Activated B cell treated with CpG ODN at 0.5 μM for 24 hours (primary cell): Measurements from ENCODE around the gene CARM1. TPM values are rescaled to one million over a fixed set of nuclear protein-coding genes. Genes with fewer than 3 reads are reported as not detected.
"Not testable (repeated sequence)": the region's sequence is repeated elsewhere in the genome, so short reads cannot be mapped to it uniquely, and the experiment has no call there.

Source experiments
- ATAC-seq: fragments of 200-7000 bp; cut with Tn5 transposase; one replicate; pipeline ENCODE4 v1.10.0; 2021; ENCODE audit warnings: low read depth, mild to moderate bottlenecking, moderate library complexity
- CTCF ChIA-PET: fragments of 350-600 bp; sonication (Branson Sonifier 250); formaldehyde crosslinking; loops from one replicate; lab custom pipeline; 2021; ENCODE audit warnings: antibody characterized with exemption; lab: Charles Lee
- POLR2A ChIA-PET: fragments of 350-600 bp; sonication (Branson Sonifier 250); formaldehyde crosslinking; loops from one replicate; lab custom pipeline; 2021; ENCODE audit warnings: antibody characterized with exemption; lab: Charles Lee
- DNase-seq: peaks from one replicate; pipeline ENCODE4 v3.0.0; 2022
- H3K27ac Mint-ChIP-seq: one replicate; pipeline ENCODE4 v1.8.0; 2020; ENCODE audit warnings: mixed read lengths
- H3K27me3 Mint-ChIP-seq: one replicate; pipeline ENCODE4 v1.8.0; 2021; ENCODE audit warnings: mixed read lengths
- H3K36me3 Mint-ChIP-seq: one replicate; pipeline ENCODE4 v1.8.0; 2021; ENCODE audit warnings: low read depth, mixed read lengths
- H3K4me1 Mint-ChIP-seq: one replicate; pipeline ENCODE4 v1.8.0; 2021; ENCODE audit warnings: mixed read lengths
- H3K4me3 Mint-ChIP-seq: one replicate; pipeline ENCODE4 v1.8.0; 2020; ENCODE audit warnings: mild to moderate bottlenecking, mixed read lengths
- H3K9me3 Mint-ChIP-seq: one replicate; pipeline ENCODE4 v1.8.0; 2020; ENCODE audit warnings: mixed read lengths
- CTCF ChIP-seq: fragments of 200-600 bp; IDR thresholded peaks from one replicate; pipeline ENCODE4 v1.8.0; 2022; ENCODE audit warnings: antibody characterized with exemption, mild to moderate bottlenecking
- intact Hi-C: fragments of 100-400 bp; cut with micrococcal nuclease; formaldehyde crosslinking; loops from one replicate; pipeline ENCODE4 v1.15.1; 2024
- total RNA-seq: library from RNA; stranded (reverse); gene quantifications from 2 replicates; pipeline ENCODE4 v1.2.3, GENCODE V29; 2022

The CARM1 gene
- total RNA-seq, 1 donor from 2014 or later: 39.1 TPM

- CTCF ChIA-PET: interaction anchor here (0.9 to 1.6 kb wide), 4 partner anchors 9 to 36 kb away, joined by 3 to 7 read pairs (median 3); partner anchors contain the start of gene TMED1
- peak overlapping the region; percentile 83 for H3K4me3 Mint-ChIP-seq
- no peak for TF ChIP-seq CTCF
- H3K27me3 Mint-ChIP-seq: no peaks in the 10 kb centered on the region
- DNase-seq (no peak), ATAC-seq (no peak)
- no peaks in the 10 kb centered on the region for H3K9me3 Mint-ChIP-seq
- peaks cover 51% of the 10 kb centered on the region for H3K4me1 Mint-ChIP-seq
- peak overlapping the region; percentile 53 for H3K27ac Mint-ChIP-seq
- H3K36me3 Mint-ChIP-seq: peaks cover 2% of the 10 kb centered on the region
- intact Hi-C loops: loop anchor here (5.0 to 10.0 kb wide), 3 partner anchors 220 to 768 kb away; partner anchors contain the start of genes ANGPTL6, CDKN2D, ILF3 and KRI1
- POLR2A ChIA-PET: interaction anchor here (0.6 to 3.3 kb wide), 11 partner anchors 8 to 771 kb away, joined by 3 to 18 read pairs (median 5); partner anchors contain the start of genes DNM2 and TMED1
Observed at GRCh38 chr19:10872546-10873107, 1.3 kb downstream of the CARM1 start.

GRCh38 chr19:10874024-10874423, 2.7 kb downstream of the CARM1 start:
- intact Hi-C loops: loop anchor here (5.0 to 10.0 kb wide), 3 partner anchors 222 to 769 kb away; partner anchors contain the start of genes ANGPTL6, CDKN2D, ILF3 and KRI1
- DNase-seq (no peak), ATAC-seq (no peak)
- Mint-ChIP-seq H3K4me3 (peak overlapping the region; percentile 38), H3K9me3 (no peaks in the 10 kb centered on the region), H3K36me3 (peaks cover 2% of the 10 kb centered on the region), H3K27me3 (no peaks in the 10 kb centered on the region), H3K27ac (peak overlapping the region; percentile 30), H3K4me1 (peaks cover 52% of the 10 kb centered on the region)
- CTCF ChIA-PET: no interaction called here
- POLR2A ChIA-PET: interaction anchor here (0.6 to 3.3 kb wide), 5 partner anchors 19 to 219 kb away, joined by 3 to 18 read pairs (median 7); partner anchors contain the start of genes DNM2 and TMED1
- no peak for TF ChIP-seq CTCF

- no peak for TF ChIP-seq CTCF
- Mint-ChIP-seq H3K27me3 (no peaks in the 10 kb centered on the region), H3K4me3 (peak overlapping the region; percentile 59), H3K4me1 (peaks cover 49% of the 10 kb centered on the region), H3K36me3 (peaks cover 4% of the 10 kb centered on the region), H3K27ac (peak overlapping the region; percentile 84), H3K9me3 (no peaks in the 10 kb centered on the region)
- no peak for DNase-seq
- ChIA-PET POLR2A (interaction anchor here (0.6 to 1.2 kb wide), 3 partner anchors 41 to 681 kb away, joined by 3 to 7 read pairs (median 3); partner anchors contain the start of gene TMED1), CTCF (interaction anchor here (1.0 kb wide), 1 partner anchor 13 kb away, joined by 3 read pairs; no protein-coding TSS in a partner anchor)
- peak; percentile 62 for ATAC-seq
- intact Hi-C loops: loop anchor here (10.0 kb wide), 2 partner anchors 312 to 772 kb away; partner anchors contain the start of genes ANGPTL6, CDKN2D, KRI1 and PPAN
Observed at GRCh38 chr19:10876459-10877240, 5.3 kb downstream of the CARM1 start.

- H3K4me1 Mint-ChIP-seq: peaks cover 45% of the 10 kb centered on the region
- H3K36me3 Mint-ChIP-seq, H3K27me3 Mint-ChIP-seq, H3K9me3 Mint-ChIP-seq, DNase-seq, ATAC-seq, CTCF ChIA-PET: not testable (repeated sequence)
- H3K4me3 Mint-ChIP-seq: peak overlapping the region; percentile 55
- intact Hi-C loops: loop anchor here (1.0 to 10.0 kb wide), 4 partner anchors 51 to 773 kb away; partner anchors contain the start of genes ANGPTL6, CDKN2D, KRI1 and ODAD3
- peak overlapping the region; percentile 84 for H3K27ac Mint-ChIP-seq
- POLR2A ChIA-PET: interaction anchor here (1.0 to 1.2 kb wide), 2 partner anchors 42 to 146 kb away, joined by 3 to 7 read pairs; partner anchors contain the start of gene TMED1
Observed at GRCh38 chr19:10877608-10878007, 6.3 kb downstream of the CARM1 start.

- no peaks in the 10 kb centered on the region for H3K27me3 Mint-ChIP-seq
- ATAC-seq (peak; percentile 13), DNase-seq (no peak)
- H3K4me3 Mint-ChIP-seq: peak overlapping the region; percentile 55
- intact Hi-C loops: loop anchor here (1.0 to 10.0 kb wide), 4 partner anchors 50 to 773 kb away; partner anchors contain the start of genes ANGPTL6, CDKN2D, KRI1 and ODAD3
- POLR2A ChIA-PET: interaction anchor here (0.6 to 1.2 kb wide), 2 partner anchors 123 to 147 kb away, joined by 3 to 6 read pairs; no protein-coding TSS in a partner anchor
- TF ChIP-seq CTCF: no peak
- peaks cover 4% of the 10 kb centered on the region for H3K36me3 Mint-ChIP-seq
- H3K9me3 Mint-ChIP-seq: no peaks in the 10 kb centered on the region
- H3K4me1 Mint-ChIP-seq: peaks cover 39% of the 10 kb centered on the region
- H3K27ac Mint-ChIP-seq: peak overlapping the region; percentile 84
- CTCF ChIA-PET: no interaction called here
Observed at GRCh38 chr19:10878253-10878652, 6.9 kb downstream of the CARM1 start.
